K562 (cell line): Measurements from ENCODE around the gene SAP30BP. TPM values are rescaled to one million over a fixed set of nuclear protein-coding genes. Genes with fewer than 3 reads are reported as not detected.

Source experiments
- ATAC-seq: fragments of 200-7000 bp; cut with Tn5 transposase; 3 replicates; pipeline ENCODE4 v1.9.1; 2020; ENCODE audit warnings: moderate library complexity
- BruUV-seq: library from RNA; stranded (reverse); fragments of 400-500 nt; replicated peaks from 2 replicates; lab custom pipeline; 2021; lab: Mats Ljungman, UMichigan
- CTCF ChIA-PET: fragments of 300-600 bp; formaldehyde crosslinking; extraction: SDS; loops from one replicate; lab custom pipeline; 2021; ENCODE audit warnings: low intra/inter-chr PET ratio; lab: Yijun Ruan, JAX
- POLR2A ChIA-PET: fragments of 300-600, 350-650 bp; sonication (Branson Sonifier 250); formaldehyde crosslinking; extraction: SDS; loops from one replicate; lab custom pipeline; 2021; ENCODE audit warnings: antibody characterized with exemption, inconsistent platforms; lab: Yijun Ruan, JAX
- DNase-seq, 4 experiments: peaks; one replicate each; pipeline versions ENCODE4 v3.0.0 to v3.0.0-alpha.2; 2011 to 2018; ENCODE audit warnings: low spot score in 3 of 4, mixed read lengths in 3 of 4; ENCODE audit errors: extremely low read depth in 1 of 4
- FAIRE-seq: peaks from 2 replicates; lab custom pipeline; 2011; peaks lifted over from hg19 to GRCh38; lab: Jason Lieb, UNC
- H2AFZ ChIP-seq: 2 replicates; pipeline ENCODE4 v1.6.0; 2011; ENCODE audit warnings: low read depth, low read length, control low read depth, inconsistent platforms
- H3K27ac ChIP-seq: fragments of 200-600 bp; 3 replicates; pipeline ENCODE4 v1.8.0; 2011; ENCODE audit warnings: low read depth, mild to moderate bottlenecking, control low read depth, inconsistent platforms, low read length, moderate library complexity, mixed read lengths; ENCODE audit errors: extremely low read depth
- H3K27me3 ChIP-seq, 2 experiments: fragments of 300-600 bp in 1 of 2; 2 replicates in 1 of 2; 3 replicates in 1 of 2; pipeline versions ENCODE4 v1.6.0 to v1.8.0; 2011; ENCODE audit warnings: inconsistent platforms in 2 of 2, low read length in 2 of 2, mild to moderate bottlenecking in 1 of 2, mixed read lengths in 1 of 2, moderate library complexity in 1 of 2; ENCODE audit not compliant: control insufficient read depth in 2 of 2, insufficient read depth in 2 of 2
- H3K36me3 ChIP-seq: fragments of 300-600 bp; 3 replicates; pipeline ENCODE4 v1.8.0; 2011; ENCODE audit warnings: mild to moderate bottlenecking, low read length, inconsistent platforms; ENCODE audit not compliant: control insufficient read depth, insufficient read depth
- H3K4me1 ChIP-seq, 2 experiments: fragments of 200-600 bp in 1 of 2; replicated peaks in 1 of 2; 2 replicates in 1 of 2; 3 replicates in 1 of 2; pipeline versions ENCODE4 v1.5.1 to v1.8.0; 2011; ENCODE audit warnings: inconsistent platforms in 2 of 2, low read length in 2 of 2, mild to moderate bottlenecking in 1 of 2, mixed read lengths in 1 of 2, moderate library complexity in 1 of 2; ENCODE audit not compliant: control insufficient read depth in 2 of 2, insufficient read depth in 2 of 2
- H3K4me2 ChIP-seq: 2 replicates; pipeline ENCODE4 v1.6.1; 2011; ENCODE audit warnings: low read length, control low read depth, inconsistent platforms, mixed read lengths; ENCODE audit not compliant: insufficient read depth
- H3K4me3 ChIP-seq: fragments of 200-600 bp; sonication (generic), shearing (Covaris generic); 2 replicates; pipeline ENCODE4 v1.5.1; 2016; ENCODE audit warnings: control low read depth, inconsistent platforms
- H3K79me2 ChIP-seq: fragments of 200-600 bp; 3 replicates; pipeline ENCODE4 v1.8.0; 2011; ENCODE audit warnings: low read length, inconsistent platforms; ENCODE audit not compliant: control insufficient read depth, insufficient read depth
- H3K9ac ChIP-seq, 2 experiments: 2 replicates each; pipeline versions ENCODE4 v1.6.0 to v1.6.1; 2011; ENCODE audit warnings: low read depth in 2 of 2, low read length in 2 of 2, control low read depth in 1 of 2, inconsistent platforms in 1 of 2, mild to moderate bottlenecking in 1 of 2, mixed read lengths in 1 of 2; ENCODE audit not compliant: insufficient read depth in 1 of 2
- H3K9me1 ChIP-seq: one replicate; pipeline ENCODE4 v1.6.0; 2011; ENCODE audit warnings: inconsistent platforms, mild to moderate bottlenecking, low read length, moderate library complexity; ENCODE audit not compliant: control insufficient read depth, insufficient read depth
- H3K9me3 ChIP-seq: replicated peaks from 2 replicates; pipeline ENCODE4 v1.5.1; 2011; ENCODE audit warnings: low read depth, low read length, inconsistent platforms; ENCODE audit not compliant: control insufficient read depth, insufficient read depth
- H4K20me1 ChIP-seq: replicated peaks from 2 replicates; pipeline ENCODE4 v1.6.1; 2011; ENCODE audit warnings: low read length, inconsistent platforms, mixed read lengths; ENCODE audit not compliant: control insufficient read depth, insufficient read depth
- CHAMP1 ChIP-seq: fragments of 450-650 bp; IDR thresholded peaks from 2 replicates; pipeline ENCODE4 v1.6.1; 2016; ENCODE audit warnings: mild to moderate bottlenecking
- ESRRB ChIP-seq: fragments of 250-450 bp; sonication (Bioruptor Pico); IDR thresholded peaks from 2 replicates; pipeline ENCODE4 v1.5.0; 2020; ENCODE audit warnings: mild to moderate bottlenecking, moderate library complexity, borderline replicate concordance
- NR2F6 ChIP-seq: fragments of 450-650 bp; formaldehyde crosslinking; IDR thresholded peaks from 2 replicates; pipeline ENCODE4 v1.4.0; 2020; ENCODE audit warnings: mild to moderate bottlenecking
- WGBS: fragments of 100-300 bp; shearing (Covaris generic); methylation state at CpG from one replicate; pipeline ENCODE4 v1.1.6; 2016; ENCODE audit warnings: low coverage, mixed read lengths; ENCODE audit not compliant: insufficient coverage; ENCODE audit errors: missing lambda C conversion rate; 5-methylcytosine and 5-hydroxymethylcytosine counted together
- in situ Hi-C: fragments of 300-500 bp; cut with MboI; formaldehyde crosslinking; loops from 4 replicates; pipeline ENCODE4 v1.15.0; 2018; ENCODE audit warnings: inconsistent platforms, mixed read lengths
- intact Hi-C: fragments of 100-400 bp; cut with micrococcal nuclease; formaldehyde crosslinking; loops from 2 replicates; pipeline ENCODE4 v1.14.2; 2022
- polyA plus RNA-seq, 8 experiments: library from polyadenylated mRNA; depleted of rRNA in 4 of 8; stranded (reverse) in 5 of 8; unstranded in 3 of 8; fragments of >200 nt; fragmentation: Nextera tagmentation in 2 of 8; fragmentation: Illumina TruSeq in 1 of 8; extraction: Ambion mirVana in 2 of 8; extraction: Trizol in 1 of 8; gene quantifications; 2 replicates each; pipeline versions ENCODE4 v1.2.1 to v1.2.3, GENCODE V29; 2011 to 2014; ENCODE audit warnings: inconsistent platforms in 1 of 8, missing spikeins in 1 of 8
- total RNA-seq, 7 experiments: library from RNA; depleted of rRNA in 6 of 7; stranded (reverse); fragments of >200 nt in 6 of 7; fragmentation: Illumina TruSeq in 2 of 7; extraction: Trizol in 2 of 7; gene quantifications; 2 replicates each; pipeline versions ENCODE4 v1.2.1 to v1.2.3, GENCODE V29; 2011 to 2021; ENCODE audit warnings: low replicate concordance in 1 of 7
- TF ChIP-seq, protein P1 (sequence below): fragments of 250-450 bp; sonication (Bioruptor Pico); IDR thresholded peaks from 2 replicates; pipeline ENCODE4 v1.8.0; 2022; ENCODE audit warnings: moderate library complexity, mild to moderate bottlenecking, inconsistent platforms
- TF ChIP-seq, protein P2 (sequence below): sonication (generic); formaldehyde crosslinking; IDR thresholded peaks from 2 replicates; pipeline ENCODE4 v1.9.0; 2022; ENCODE audit warnings: mild to moderate bottlenecking, missing genetic modification reagents

SAP30BP gene
- total and polyA plus RNA-seq, 9 of the 15 experiments (the other 6 are each of a cell fraction or from before 2014, with no cell fraction given), result 45.3 to 154 (median 71.7) TPM

DNA sequence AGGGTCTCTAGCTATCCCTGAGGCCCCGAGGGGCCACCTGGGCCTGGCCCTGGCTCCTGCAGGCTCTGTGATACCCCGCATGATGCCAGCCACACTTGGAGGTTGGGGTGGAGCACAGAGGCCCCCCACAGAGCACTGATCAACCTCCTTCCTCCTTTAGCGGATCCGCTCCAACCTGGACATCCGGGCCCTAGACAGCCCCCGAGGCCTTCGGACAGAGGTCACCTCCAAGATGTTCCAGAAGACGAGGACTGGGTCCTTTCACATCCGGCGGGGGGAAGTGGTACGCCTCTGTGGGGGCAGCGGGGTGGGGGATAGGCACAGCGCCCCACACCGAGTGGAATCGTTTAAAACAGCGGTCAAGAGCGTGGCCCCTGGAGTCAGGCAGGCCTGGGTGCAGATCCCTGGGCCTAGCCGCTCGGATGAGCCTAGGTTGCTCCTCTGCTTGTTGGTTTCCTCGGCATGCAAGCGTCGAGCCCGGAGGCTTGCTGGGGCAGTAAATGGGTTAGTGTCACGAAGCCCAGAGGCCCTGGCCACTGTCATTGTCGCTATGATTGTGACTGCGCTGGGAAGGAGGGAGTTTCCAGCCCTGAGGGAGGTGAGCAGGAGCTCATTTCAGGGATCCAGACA lies 64.1 kb downstream of the SAP30BP start (continued):
- TF ChIP-seq CHAMP1, result no peak
- TF ChIP-seq, protein P1, sequence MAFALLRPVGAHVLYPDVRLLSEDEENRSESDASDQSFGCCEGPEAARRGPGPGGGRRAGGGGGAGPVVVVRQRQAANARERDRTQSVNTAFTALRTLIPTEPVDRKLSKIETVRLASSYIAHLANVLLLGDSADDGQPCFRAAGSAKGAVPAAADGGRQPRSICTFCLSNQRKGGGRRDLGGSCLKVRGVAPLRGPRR (CRISPR knock-in tag), result no peak
- TF ChIP-seq NR2F6 (CRISPR knock-in tag), result no peak

DNA sequence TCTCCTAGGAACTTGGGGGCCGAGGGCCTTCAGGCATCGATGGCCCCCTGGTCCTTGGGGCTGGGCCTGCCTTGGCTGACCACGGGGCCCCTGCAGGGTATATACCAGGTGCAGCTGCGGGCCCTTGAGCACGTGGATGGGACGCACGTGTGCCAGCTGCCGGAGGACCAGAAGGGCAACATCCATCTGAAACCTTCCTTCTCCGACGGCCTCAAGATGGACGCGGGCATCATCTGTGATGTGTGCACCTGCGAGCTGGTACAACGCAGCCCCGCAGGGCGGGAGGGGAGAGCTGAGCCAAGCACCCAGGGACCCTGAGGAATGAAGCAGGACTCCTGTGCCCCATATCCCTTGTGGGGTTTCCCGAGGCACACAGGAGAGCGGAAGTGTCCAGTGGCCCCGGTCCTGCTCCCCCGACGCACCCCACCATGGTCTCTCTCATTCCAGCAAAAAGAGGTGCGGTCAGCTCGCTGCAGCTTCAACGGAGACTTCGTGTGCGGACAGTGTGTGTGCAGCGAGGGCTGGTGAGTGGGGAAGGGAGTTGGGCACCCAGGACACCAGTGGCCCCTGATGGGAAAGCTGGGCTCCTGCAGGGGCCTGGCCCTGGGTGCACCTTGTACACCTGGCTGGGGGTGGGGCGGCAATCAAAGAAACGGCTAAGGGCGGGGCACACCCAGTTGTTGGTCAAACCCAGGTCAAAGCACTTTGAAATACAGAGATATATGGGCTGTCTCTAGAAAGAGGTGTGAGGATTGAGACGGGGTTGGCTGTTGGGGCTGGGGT lies 64.8 kb downstream of the SAP30BP start:
- Histone ChIP-seq H2AFZ (no peak overlapping the region), H3K9ac (no peak overlapping the region), H3K79me2 (no peaks in the 10 kb centered on the region), H3K27ac (no peak overlapping the region), H4K20me1 (no peaks in the 10 kb centered on the region), H3K9me1 (no peaks in the 10 kb centered on the region), H3K4me2 (no peak overlapping the region), H3K27me3 (peaks cover 9 to 36% of the 10 kb centered on the region in 2 experiments; a peak in 4 of 5 replicates), H3K36me3 (no peaks in the 10 kb centered on the region), H3K4me3 (no peak overlapping the region), H3K9me3 (no peaks in the 10 kb centered on the region), H3K4me1 (peaks cover 0 to 43% of the 10 kb centered on the region in 2 experiments; a peak in 2 of 5 replicates)
- no peak for TF ChIP-seq ESRRB (CRISPR knock-in tag)
- TF ChIP-seq, protein P2, sequence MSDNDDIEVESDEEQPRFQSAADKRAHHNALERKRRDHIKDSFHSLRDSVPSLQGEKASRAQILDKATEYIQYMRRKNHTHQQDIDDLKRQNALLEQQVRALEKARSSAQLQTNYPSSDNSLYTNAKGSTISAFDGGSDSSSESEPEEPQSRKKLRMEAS (CRISPR knock-in tag), result 0 out of 2 replicates have a peak, but pooled peaks have one; percentile 27
- WGBS, result 51% methylated on average over 30 of the region's 31 CpGs
- FAIRE-seq (no peak), DNase-seq (no peak), ATAC-seq (no peak)
- in situ Hi-C loops, result no loop called here
- intact Hi-C loops, result no loop called here
- ChIA-PET POLR2A (interaction anchor here (0.7 to 1.3 kb wide), 2 partner anchors 42 to 684 kb away, joined by 3 to 5 read pairs; no protein-coding TSS in a partner anchor), CTCF (no interaction called here)
- BruUV-seq, result no TSS peak
